NCI-H2227 treated with DMSO at 0.1 percent for 48 hours (cell line): Measurements from ENCODE around the gene MSI1.
A peak's percentile ranks its signal among the peaks of the same experiment; 100 is the strongest.

Experiments
- DNase-seq: peaks from one replicate; lab custom pipeline; 2025; lab: John Stamatoyannopoulos, UW

The MSI1 gene

DNA sequence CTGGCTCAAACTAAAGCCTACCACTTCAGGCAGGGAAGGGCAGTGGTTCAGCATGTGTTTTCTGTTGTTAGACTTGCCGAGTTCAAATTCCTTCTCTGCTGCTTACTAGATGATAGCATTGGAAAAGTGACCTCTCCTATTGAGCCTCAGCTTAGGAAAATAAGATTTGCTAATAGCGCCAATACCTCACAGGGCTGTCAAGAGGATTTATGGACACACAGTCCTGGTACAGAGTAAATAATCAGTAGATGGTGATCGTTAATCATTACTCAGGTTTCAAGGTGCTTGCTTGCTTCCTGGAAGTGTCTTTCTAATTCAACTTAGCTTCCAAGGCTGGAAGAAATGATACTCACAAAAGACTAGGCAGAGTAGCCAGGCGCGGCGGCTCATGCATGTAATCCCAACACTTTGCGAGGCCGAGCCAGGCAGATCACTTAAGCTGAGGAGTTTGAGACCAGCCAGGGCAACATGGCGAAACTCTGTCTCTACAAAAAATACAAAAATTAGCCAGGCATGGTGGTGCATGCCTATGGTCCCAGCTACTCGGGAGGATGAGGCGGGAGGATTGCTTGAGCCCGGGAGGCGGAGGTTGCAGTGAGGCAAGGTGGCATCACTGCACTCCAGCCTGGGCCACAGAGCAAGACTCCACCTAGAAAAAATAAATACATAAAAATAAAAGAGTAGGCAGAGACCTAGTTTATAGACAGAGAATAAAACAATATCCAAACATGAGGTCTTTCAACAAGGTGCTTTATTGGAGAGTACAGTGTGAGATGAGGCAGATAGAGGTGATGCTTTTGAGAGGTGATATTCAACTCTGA is 47.4 kb downstream of the MSI1 start:
- DNase-seq, result no peak

DNA sequence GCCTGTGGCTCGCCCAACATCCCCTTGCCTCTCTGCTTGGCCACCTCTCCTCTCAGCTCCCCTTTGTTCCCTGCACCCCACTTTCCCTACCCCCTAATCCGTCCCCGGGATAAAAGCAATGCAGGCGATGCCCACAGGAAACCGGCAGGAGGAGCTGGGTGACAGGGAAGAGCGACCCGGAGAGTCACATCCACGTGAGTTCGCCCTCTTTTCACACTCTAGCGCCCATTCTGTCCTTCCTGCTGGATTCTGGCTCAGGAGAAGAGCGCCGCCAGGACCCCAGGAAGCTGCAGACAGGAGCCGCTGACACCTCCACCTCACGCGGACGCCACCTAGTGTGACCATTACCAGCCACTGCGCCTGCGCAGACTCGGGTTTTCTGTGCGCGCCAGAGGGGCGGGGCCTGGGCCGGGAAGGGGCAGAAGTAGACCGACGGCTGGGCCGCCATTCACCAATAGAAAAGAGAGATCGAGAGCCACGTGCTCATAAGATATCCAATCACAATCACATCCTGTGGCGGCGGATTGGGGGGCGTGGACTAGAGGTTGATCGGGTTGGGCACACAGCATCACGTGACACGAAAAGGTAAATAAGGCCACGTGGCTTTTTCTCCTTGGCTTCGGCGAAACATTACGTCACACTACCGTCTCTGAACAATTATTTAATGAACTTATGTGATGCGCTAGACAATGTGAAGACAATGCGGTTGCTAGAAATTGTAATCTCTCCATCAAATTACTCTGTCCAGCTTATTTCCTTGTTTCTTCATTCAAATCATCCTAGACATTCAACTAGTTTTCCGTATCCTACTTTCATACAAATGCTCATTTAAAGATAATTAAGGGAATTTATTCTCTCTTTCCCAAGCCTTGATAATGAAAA is 51.5 kb downstream of the MSI1 start:
- peak; percentile 99 for DNase-seq

GRCh38 chr12:120316798-120317223 is 52.2 kb downstream of the MSI1 start:
- DNase-seq, result no peak

GRCh38 chr12:120314220-120314619 is 54.7 kb downstream of the MSI1 start:
- no peak for DNase-seq

GRCh38 chr12:120301962-120302815 is 66.8 kb downstream of the MSI1 start, which contains the start of gene SIRT4:
Gene SIRT4, plus strand, starts transcription at chr12:120302321. Its CDS starts 1,241 bp downstream, at chr12:120303562.
- DNase-seq, result peak; percentile 90

DNA sequence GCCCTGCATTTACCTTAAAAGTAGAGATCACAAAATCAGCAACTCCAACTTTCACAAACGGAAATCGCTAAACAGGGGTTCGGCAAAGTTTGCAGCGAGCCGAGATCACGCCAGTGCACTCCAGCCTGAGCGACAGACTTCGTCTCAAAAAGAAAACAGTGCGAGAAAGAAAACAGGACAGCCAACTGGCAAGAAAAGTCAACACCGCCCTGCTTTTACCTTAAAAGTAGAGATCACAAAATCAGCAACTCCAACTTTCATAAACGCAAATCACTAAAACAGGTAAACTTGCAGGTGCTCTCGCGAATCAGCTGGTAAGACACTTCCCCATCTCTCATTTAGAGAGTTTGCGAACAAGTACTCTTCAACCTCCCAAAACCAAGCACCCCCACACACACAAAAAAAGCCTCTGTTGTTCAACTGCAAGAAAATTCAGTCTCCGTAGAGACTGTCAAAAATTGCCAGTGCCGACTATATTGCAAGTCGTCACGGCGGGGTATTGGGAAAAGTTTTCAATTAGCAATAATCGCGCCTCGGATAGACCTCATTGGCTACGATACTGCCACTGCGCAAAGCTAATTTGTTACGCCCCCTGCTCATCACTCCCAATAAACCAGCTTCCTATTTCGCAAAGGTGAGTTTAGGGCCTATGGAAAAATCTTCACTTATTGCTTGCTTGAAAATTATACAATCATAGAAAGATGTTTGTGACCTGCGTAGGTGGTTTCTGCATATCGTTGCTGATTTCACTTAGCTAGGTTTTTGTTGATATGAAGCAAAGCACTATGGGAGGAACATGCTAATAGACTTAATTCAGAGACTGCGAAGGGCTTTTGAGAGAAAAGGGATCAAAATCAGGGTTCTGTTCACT is 76.1 kb downstream of the MSI1 start, which contains the start of gene RNU4-1:
Gene RNU4-1, minus strand, starts transcription at position 577 of the 871 bp plus-strand sequence.
- DNase-seq, result peak; percentile 98

DNA sequence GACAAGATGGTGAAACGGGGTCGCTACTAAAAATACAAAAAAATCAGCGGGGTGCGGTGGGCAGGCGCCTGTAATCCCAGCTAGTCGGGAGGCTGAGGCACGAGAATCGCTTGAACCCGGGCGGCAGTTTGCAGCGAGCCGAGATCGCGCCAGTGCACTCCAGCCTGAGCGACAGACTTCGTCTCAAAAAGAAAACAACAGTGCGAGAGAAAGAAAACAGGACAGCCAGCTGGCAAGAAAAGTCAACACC is 76.6 kb downstream of the MSI1 start:
- DNase-seq, result no peak
